Superior temporal gyrus (tissue), 1 donor: ENCODE data around the gene ZNF506.
"Not testable (repeated sequence)": the region's sequence is repeated elsewhere in the genome, so short reads cannot be mapped to it uniquely, and the experiment has no call there.

Source experiments
- DNase-seq: peaks from one replicate; pipeline ENCODE4 v3.0.0-alpha.2; 2016; ENCODE audit errors: extremely low spot score

Gene ZNF506

GRCh38 chr19:19778666-19779065 lies 42.9 kb downstream of the ZNF506 start:
- no peak for DNase-seq

GRCh38 chr19:19777692-19778091 lies 43.9 kb downstream of the ZNF506 start:
- DNase-seq = no peak

GRCh38 chr19:19776206-19777008 lies 45.1 kb downstream of the ZNF506 start:
- peak; percentile 99 for DNase-seq

- DNase-seq = no peak
These were observed 45.7 kb downstream of the ZNF506 start for GRCh38 chr19:19775891-19776205.

DNA sequence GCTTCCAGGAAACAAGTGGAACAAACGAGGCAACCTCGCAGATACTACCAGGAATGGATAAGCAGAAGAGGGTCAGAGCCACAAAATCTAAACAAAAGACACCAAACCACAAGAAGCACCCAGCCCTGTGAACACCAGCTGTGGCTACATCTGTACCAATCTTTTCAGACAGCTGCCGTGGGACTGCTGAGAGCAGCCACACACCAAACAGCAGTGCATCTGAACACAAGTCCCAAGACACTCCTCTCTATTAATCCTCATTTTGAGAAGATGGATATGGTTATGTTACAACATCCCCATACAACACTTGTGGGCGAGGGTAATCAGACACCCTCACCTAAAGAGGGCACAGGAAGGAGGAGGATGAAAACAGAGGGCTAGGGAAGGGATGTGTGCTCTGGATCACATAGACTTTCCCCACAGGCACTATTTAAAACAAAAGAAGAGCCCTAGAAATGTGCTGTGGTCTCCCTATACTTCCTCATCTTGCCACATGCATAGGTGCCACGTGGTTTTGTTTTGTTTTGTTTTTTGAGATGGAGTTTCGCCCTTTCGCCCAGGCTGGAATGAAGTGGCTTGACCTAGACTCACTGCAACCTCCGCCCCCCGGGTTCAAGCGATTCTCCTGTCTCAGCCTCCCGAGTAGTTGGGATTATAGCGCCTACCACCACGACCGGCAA lies 47.1 kb downstream of the ZNF506 start:
- no peak for DNase-seq

DNA sequence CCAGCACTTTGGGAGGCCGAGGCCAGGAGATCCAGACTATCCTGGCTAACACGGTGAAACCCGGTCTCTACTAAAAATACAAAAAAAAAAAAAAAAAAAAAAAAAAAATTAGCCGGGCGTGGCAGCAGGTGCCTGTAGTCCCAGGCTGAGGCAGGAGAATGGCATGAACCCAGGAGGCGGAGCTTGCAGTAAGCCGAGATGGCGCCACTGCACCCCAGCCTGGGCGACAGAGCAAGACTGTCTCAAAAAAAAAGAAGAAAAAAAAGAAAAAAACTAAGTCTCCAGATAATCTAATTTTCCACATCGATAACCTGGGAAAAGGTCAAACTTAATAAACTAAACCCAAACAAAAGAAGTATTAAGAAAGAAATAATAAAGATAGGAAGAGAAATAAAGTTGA lies 49.6 kb downstream of the ZNF506 start:
- DNase-seq = not testable (repeated sequence)

GRCh38 chr19:19769971-19770370 lies 51.6 kb downstream of the ZNF506 start:
- DNase-seq = not testable (repeated sequence)

GRCh38 chr19:19758164-19758563 lies 63.4 kb downstream of the ZNF506 start:
- no peak for DNase-seq

- DNase-seq = no peak
These were observed 68.7 kb downstream of the ZNF506 start for GRCh38 chr19:19752760-19753403.

DNA sequence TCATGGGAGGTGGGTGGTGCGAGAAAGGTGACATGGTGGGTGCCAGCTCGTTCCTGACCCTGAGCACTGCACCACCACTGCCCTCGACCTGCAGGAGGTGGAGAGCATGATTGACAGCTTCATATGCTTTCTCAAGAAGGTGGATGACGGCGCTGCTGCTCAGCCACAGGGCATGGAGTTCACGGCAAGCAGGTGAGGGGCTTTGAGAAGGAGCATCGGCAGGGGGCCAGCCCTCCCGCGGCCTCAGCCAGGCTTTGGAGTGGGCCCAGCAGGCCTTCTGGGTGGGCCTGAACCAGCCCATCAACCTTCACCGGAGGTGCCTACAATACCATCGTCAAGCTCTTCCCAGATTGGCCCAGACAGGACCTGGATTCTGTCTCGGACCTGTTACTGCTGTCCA lies 69.7 kb downstream of the ZNF506 start:
- no peak for DNase-seq

DNA sequence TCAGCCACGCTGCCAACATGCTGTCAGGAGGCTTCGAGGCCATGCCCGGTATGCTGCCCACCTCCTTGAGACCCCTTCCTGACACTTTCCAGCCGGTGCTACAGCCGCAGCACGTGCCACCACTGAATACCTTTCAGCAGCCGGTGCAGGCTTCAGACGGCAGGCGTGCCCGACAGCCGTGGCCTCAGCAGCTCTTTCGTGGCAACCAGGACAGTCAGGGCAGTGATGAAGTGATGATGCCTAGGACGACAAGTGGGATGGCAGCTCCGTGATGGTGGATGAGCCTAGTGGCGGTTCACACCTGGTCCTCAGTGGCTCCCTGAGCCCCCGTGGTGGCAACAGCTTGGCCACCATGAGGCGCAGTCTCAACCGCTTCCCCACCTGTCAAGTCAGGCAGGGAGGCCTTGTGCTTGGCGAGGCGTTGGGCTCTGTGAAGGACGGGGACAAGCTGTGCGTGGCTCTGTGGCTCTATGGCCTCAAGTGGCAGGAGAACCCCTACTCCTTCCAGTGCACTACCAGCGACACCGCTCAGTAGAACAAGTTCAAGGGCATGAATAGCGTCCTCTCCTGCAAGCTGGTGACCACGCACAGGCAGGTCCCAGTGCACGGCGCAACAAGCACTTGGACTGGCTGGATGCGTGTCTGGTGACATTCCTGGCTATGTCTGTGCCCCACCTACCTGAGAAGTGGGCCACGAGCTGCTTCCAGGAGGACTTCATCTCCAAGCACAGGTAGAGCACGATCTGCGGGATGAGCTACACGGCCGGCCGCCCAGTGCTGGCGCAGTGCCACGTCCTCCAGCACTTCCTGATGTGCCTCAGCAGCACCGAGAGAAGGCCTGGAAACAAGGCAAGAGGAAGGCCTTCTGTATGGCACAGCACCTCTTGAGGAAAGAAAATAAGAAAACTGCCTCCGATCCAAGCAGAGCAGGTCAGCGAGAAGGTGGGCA lies 70.4 kb downstream of the ZNF506 start:
- DNase-seq = no peak

DNA sequence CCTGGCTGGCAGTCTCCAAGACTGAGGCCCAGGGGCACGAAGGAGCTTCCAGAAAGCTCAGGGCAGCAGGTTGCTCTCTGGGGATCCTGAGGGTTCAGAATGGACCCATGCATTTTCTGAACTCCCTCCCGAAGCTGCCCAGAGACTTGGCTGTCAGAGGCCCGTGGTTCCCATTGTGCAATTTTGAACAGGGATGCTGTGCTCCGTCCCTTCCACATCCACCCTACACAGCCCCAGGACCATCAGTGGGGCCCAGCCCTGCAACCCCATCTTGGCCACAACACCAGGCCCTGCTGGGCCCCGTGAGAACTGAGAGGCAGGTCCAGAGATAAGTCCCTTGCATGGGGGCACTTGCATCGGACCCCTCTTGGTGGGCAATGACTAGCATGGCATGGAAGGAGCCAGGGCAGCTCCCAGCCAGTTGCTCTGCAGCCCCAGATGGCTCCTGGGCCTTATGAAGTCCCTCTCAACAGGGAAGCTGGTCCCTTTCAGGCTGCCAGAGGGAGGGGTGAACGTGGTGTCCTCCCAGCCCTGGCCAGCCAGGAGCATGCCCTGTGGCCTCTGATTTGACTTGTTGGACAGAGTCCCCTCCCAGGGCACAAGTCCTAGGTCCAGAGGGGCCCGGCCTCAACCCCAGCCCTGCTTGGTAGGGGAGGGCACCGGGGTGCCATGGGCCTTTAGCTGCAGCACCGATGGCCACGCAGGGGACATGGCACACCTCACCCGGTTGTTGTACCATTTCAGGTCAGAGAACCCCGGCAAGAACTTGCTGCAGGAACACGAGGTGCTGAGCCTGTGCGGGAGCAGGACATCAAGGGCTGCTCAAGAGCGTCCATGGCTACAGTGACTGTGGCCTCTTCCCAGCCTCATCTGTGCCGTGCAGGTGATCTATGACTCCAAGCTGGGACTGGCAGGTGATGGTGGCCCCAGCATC lies 71.4 kb downstream of the ZNF506 start:
- DNase-seq = no peak

GRCh38 chr19:19749117-19749907 lies 72.2 kb downstream of the ZNF506 start:
- DNase-seq = no peak

DNA sequence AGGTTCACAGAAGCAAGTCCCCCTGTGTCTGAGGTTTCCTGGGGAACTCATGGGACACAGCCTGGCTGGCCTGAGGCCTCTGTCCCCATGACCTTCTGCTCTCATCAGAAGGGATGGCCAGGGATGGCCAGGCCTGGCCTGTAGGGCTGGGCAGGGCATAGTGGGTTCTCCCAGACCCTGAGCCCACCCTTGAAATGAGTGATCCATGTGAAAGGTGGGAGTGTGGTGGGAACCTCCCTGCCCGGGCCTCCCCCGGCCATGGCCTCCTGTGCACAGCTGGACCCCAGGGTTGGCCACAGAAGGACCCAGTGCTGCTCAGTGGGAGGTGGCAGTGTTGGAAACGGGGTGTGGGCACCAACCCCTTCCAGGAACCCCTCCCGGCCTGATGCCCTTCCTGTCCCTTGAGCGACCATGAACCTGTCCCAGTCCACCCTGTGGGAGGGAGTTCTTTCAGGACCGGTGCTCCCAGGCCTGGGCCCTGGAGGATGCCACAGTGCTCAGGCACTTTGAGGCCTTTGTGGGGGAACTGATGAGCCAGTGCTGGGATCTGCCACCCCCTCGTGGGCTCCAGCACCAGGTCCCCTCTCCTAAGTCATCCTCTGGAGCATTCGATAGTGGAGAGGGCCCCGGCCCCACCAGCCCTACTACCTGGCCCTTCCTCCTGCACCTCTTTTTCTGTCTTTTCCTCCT lies 73.2 kb downstream of the ZNF506 start:
- DNase-seq = no peak

DNA sequence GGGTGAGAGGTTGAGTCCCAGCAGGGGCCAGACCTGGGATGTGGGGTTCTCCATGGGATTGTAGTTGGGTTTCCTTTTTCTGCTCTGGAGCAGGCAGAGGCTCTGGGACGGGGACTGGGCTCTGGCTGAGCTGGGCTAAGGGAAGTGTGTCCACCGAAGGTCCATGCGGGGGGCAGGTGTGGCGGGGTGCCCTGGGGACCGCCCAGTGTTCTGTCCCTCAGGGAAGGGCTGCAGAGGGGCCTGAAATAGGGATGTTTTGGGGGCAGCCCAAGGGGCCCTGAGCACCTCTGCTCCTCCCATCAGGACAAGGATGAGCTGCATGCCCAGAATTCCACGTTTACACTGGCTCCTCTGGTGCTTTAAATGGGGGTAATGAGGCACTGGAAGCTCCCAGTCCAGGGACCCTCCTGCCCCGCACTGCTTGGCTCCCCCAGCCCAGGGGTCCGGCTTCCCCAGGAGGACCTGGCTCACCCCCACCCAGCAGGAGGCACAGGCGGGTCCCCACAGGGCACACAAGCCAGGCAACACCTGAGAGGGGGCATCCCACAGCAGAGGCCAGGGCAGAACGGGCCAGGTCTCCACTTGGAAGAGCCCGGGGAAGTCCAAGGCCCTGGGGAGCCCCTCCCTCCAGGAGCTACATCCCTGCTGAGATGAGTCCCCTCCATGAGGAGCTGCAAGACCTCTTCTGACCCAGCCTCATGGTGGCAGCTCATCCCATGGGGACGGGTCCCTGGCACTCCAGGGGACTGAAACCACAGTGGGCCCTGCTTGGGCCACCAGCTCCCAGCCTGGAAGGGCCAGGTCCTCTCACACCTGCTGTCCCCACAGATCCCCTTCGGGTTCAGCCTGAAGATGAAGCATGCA lies 74.0 kb downstream of the ZNF506 start:
- no peak for DNase-seq

GRCh38 chr19:19746286-19747213 lies 75.0 kb downstream of the ZNF506 start:
- DNase-seq = no peak
